Bronchial epithelial cell (primary cell): ENCODE measurements around the gene KIAA0753. TPM values are rescaled to one million over a fixed set of nuclear protein-coding genes. Genes with fewer than 3 reads are reported as not detected.
A peak's percentile ranks its signal among the peaks of the same experiment; 100 is the strongest.

Experiments used
- DNase-seq: peaks from one replicate; pipeline ENCODE4 v3.0.0-alpha.2; 2010; ENCODE audit warnings: low read depth
- FAIRE-seq: peaks from 2 replicates; lab custom pipeline; 2011; peaks lifted over from hg19 to GRCh38; lab: Jason Lieb, UNC
- H3K27me3 ChIP-seq: 2 replicates; pipeline ENCODE4 v1.5.1; 2011; ENCODE audit warnings: low read length; ENCODE audit not compliant: control insufficient read depth, insufficient read depth
- H3K36me3 ChIP-seq: 2 replicates; pipeline ENCODE4 v1.5.1; 2011; ENCODE audit warnings: low read length; ENCODE audit not compliant: control insufficient read depth, insufficient read depth
- H3K4me3 ChIP-seq: 2 replicates; pipeline ENCODE4 v1.5.1; 2011; ENCODE audit warnings: mild to moderate bottlenecking, low read depth, low read length, control low read depth
- total RNA-seq: library from RNA; depleted of rRNA; stranded (reverse); fragments of >200 nt; gene quantifications from 2 replicates; pipeline ENCODE4 v1.2.1, GENCODE V29; 2014
- TF ChIP-seq, protein P1 (sequence below): IDR thresholded peaks from 2 replicates; pipeline ENCODE4 v1.5.1; 2011; ENCODE audit warnings: mild to moderate bottlenecking, moderate library complexity, low read length, control low read depth, inconsistent platforms; ENCODE audit not compliant: insufficient read depth, severe bottlenecking

KIAA0753 gene
- total RNA-seq, 1 donor from 2014 or later = 6.6 TPM

DNA sequence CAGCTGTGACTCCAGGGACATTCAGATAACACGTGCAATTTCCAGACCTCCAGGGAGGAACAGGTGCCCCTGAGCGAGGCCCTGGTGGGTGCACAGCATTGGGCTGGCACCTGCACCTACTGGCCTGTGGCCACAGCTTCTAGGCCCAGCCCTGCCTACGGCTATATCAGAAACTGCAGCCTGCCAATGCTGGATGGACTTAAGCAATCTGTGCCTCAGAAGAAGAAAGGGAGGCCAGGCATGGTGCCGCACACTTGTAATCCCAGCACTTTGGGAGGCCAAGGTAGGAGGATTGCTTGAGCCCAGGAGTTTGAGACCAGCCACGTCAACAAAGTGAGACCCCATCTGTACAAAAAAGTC is 96.5 kb downstream of the KIAA0753 start:
- no peak for DNase-seq
- H3K27me3 ChIP-seq = no peaks in the 10 kb centered on the region
- no peak for FAIRE-seq
- TF ChIP-seq, protein P1, sequence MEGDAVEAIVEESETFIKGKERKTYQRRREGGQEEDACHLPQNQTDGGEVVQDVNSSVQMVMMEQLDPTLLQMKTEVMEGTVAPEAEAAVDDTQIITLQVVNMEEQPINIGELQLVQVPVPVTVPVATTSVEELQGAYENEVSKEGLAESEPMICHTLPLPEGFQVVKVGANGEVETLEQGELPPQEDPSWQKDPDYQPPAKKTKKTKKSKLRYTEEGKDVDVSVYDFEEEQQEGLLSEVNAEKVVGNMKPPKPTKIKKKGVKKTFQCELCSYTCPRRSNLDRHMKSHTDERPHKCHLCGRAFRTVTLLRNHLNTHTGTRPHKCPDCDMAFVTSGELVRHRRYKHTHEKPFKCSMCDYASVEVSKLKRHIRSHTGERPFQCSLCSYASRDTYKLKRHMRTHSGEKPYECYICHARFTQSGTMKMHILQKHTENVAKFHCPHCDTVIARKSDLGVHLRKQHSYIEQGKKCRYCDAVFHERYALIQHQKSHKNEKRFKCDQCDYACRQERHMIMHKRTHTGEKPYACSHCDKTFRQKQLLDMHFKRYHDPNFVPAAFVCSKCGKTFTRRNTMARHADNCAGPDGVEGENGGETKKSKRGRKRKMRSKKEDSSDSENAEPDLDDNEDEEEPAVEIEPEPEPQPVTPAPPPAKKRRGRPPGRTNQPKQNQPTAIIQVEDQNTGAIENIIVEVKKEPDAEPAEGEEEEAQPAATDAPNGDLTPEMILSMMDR = no peak
- H3K36me3 ChIP-seq = peaks cover 7% of the 10 kb centered on the region
- H3K4me3 ChIP-seq = no peak overlapping the region

GRCh38 chr17:6543079-6544010 is 97.2 kb downstream of the KIAA0753 start:
- Histone ChIP-seq H3K27me3 (no peaks in the 10 kb centered on the region), H3K36me3 (peaks cover 7% of the 10 kb centered on the region), H3K4me3 (no peak overlapping the region)
- FAIRE-seq (peak; percentile 73), DNase-seq (no peak)
- TF ChIP-seq, protein P1 = no peak

- TF ChIP-seq, protein P1 = no peak
- Histone ChIP-seq H3K27me3 (no peaks in the 10 kb centered on the region), H3K4me3 (no peak overlapping the region), H3K36me3 (peaks cover 11% of the 10 kb centered on the region)
- DNase-seq (no peak), FAIRE-seq (no peak)
Observed at GRCh38 chr17:6542577-6542976, 97.9 kb downstream of the KIAA0753 start.

DNA sequence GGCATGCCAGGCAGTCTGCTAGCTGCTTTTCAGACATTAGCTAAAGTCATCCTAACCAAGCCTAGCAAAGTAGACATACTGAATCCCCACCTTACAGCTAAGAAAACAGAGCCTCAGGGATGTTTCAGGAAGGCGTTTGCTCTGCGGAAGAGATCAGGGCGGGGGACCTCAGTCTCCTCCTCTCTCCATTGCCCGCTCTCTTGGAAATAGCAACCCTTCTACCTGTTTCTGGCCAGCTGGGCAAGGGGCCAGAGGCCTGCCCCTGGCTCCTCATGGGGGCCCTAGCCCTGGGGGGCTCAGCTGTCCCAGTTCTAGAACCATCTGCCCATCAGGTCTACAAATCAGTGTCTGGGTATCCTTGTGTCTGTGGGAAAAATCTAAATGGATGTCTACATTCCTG is 98.6 kb downstream of the KIAA0753 start:
- Histone ChIP-seq H3K36me3 (peaks cover 9% of the 10 kb centered on the region), H3K27me3 (no peaks in the 10 kb centered on the region), H3K4me3 (no peak overlapping the region)
- FAIRE-seq = no peak
- TF ChIP-seq, protein P1 = no peak
- no peak for DNase-seq

- no peak for FAIRE-seq
- Histone ChIP-seq H3K4me3 (no peak overlapping the region), H3K27me3 (no peaks in the 10 kb centered on the region), H3K36me3 (peaks cover 14% of the 10 kb centered on the region)
- TF ChIP-seq, protein P1 = no peak
- no peak for DNase-seq
Observed at GRCh38 chr17:6539871-6540270, 100.6 kb downstream of the KIAA0753 start.
